WTC11 (cell line): ENCODE measurements around the gene COLEC12. TPM values are rescaled to one million over a fixed set of nuclear protein-coding genes. Genes with fewer than 3 reads are reported as not detected.
"Not testable (repeated sequence)": the region's sequence is repeated elsewhere in the genome, so short reads cannot be mapped to it uniquely, and the experiment has no call there.

Experiments used
- ATAC-seq: fragments of 200-7000 bp; cut with Tn5 transposase; 2 replicates; pipeline ENCODE4 v1.10.0; 2021; ENCODE audit warnings: mild to moderate bottlenecking, moderate library complexity
- CTCF ChIA-PET: fragments of 300-600 bp; sonication (Branson Sonifier 250); formaldehyde crosslinking; loops from one replicate; lab custom pipeline; 2021; ENCODE audit warnings: antibody characterized with exemption; lab: Charles Lee
- POLR2A ChIA-PET: fragments of 350-600 bp; sonication (Branson Sonifier 250); formaldehyde crosslinking; loops from one replicate; lab custom pipeline; 2021; ENCODE audit warnings: antibody characterized with exemption; lab: Charles Lee
- DNase-seq: peaks from one replicate; pipeline ENCODE4 v3.0.0; 2021; ENCODE audit warnings: low spot score
- H3K27ac Mint-ChIP-seq: 2 replicates; pipeline ENCODE4 v1.8.0; 2021; ENCODE audit warnings: mixed read lengths
- H3K27me3 Mint-ChIP-seq: 2 replicates; pipeline ENCODE4 v1.8.0; 2021; ENCODE audit warnings: low read depth, mild to moderate bottlenecking, moderate library complexity, mixed read lengths
- H3K36me3 Mint-ChIP-seq: 2 replicates; pipeline ENCODE4 v1.8.0; 2021; ENCODE audit warnings: mixed read lengths
- H3K4me1 Mint-ChIP-seq: 2 replicates; pipeline ENCODE4 v1.8.0; 2022; ENCODE audit warnings: mixed read lengths
- H3K4me3 Mint-ChIP-seq: 2 replicates; pipeline ENCODE4 v1.8.0; 2021; ENCODE audit warnings: mild to moderate bottlenecking, moderate library complexity, mixed read lengths
- H3K9me3 Mint-ChIP-seq: 2 replicates; pipeline ENCODE4 v1.8.0; 2021; ENCODE audit warnings: mixed read lengths
- ATF3 ChIP-seq: sonication (generic); formaldehyde crosslinking; conservative IDR thresholded peaks from 2 replicates; pipeline ENCODE4 v1.8.1; 2022; ENCODE audit warnings: mild to moderate bottlenecking, missing genetic modification reagents
- ATF6 ChIP-seq: sonication (generic); formaldehyde crosslinking; IDR thresholded peaks from 2 replicates; pipeline ENCODE4 v1.8.1; 2023; ENCODE audit warnings: mild to moderate bottlenecking, missing genetic modification reagents
- CDX4 ChIP-seq: fragments of 250-450 bp; sonication (Bioruptor Pico); IDR thresholded peaks from 2 replicates; pipeline ENCODE4 v1.9.0; 2021; ENCODE audit warnings: moderate library complexity, mild to moderate bottlenecking, inconsistent platforms, borderline replicate concordance
- GRHL2 ChIP-seq: fragments of 250-450 bp; sonication (Bioruptor Pico); IDR thresholded peaks from 2 replicates; pipeline ENCODE4 v1.8.0; 2022; ENCODE audit warnings: mild to moderate bottlenecking, moderate library complexity; ENCODE audit not compliant: insufficient replicate concordance, severe bottlenecking
- IRF2 ChIP-seq: sonication (generic); formaldehyde crosslinking; IDR thresholded peaks from 2 replicates; pipeline ENCODE4 v1.8.0; 2022; ENCODE audit warnings: low read depth, missing genetic modification reagents, borderline replicate concordance
- MLX ChIP-seq: sonication (generic); formaldehyde crosslinking; IDR thresholded peaks from 2 replicates; pipeline ENCODE4 v1.8.1; 2023; ENCODE audit warnings: mild to moderate bottlenecking, missing genetic modification reagents, moderate library complexity
- NR1H2 ChIP-seq: sonication (generic); formaldehyde crosslinking; IDR thresholded peaks from 2 replicates; pipeline ENCODE4 v1.9.0; 2021; ENCODE audit warnings: mild to moderate bottlenecking, moderate library complexity, missing genetic modification reagents
- NR3C1 ChIP-seq: sonication (generic); formaldehyde crosslinking; conservative IDR thresholded peaks from 2 replicates; pipeline ENCODE4 v1.8.1; 2023; ENCODE audit warnings: low read depth, mild to moderate bottlenecking, missing genetic modification reagents
- OVOL2 ChIP-seq: fragments of 250-450 bp; sonication (Bioruptor Pico); IDR thresholded peaks from 2 replicates; pipeline ENCODE4 v1.9.0; 2021; ENCODE audit warnings: mild to moderate bottlenecking, borderline replicate concordance
- RELA ChIP-seq: sonication (generic); formaldehyde crosslinking; IDR thresholded peaks from 2 replicates; pipeline ENCODE4 v1.8.1; 2022; ENCODE audit warnings: missing genetic modification reagents, mild to moderate bottlenecking, borderline replicate concordance
- TP53 ChIP-seq: sonication (generic); formaldehyde crosslinking; IDR thresholded peaks from 2 replicates; pipeline ENCODE4 v1.8.1; 2023; ENCODE audit warnings: mild to moderate bottlenecking, missing genetic modification reagents
- USF2 ChIP-seq: sonication (generic); formaldehyde crosslinking; IDR thresholded peaks from 2 replicates; pipeline ENCODE4 v1.8.1; 2023; ENCODE audit warnings: mild to moderate bottlenecking, missing genetic modification reagents, moderate library complexity
- ZNF425 ChIP-seq: fragments of 250-450 bp; sonication (Bioruptor Pico); conservative IDR thresholded peaks from 2 replicates; pipeline ENCODE4 v1.9.0; 2021; ENCODE audit warnings: mild to moderate bottlenecking
- ZNF671 ChIP-seq: fragments of 250-450 bp; sonication (Bioruptor Pico); IDR thresholded peaks from 2 replicates; pipeline ENCODE4 v1.8.0; 2021; ENCODE audit warnings: mild to moderate bottlenecking
- total RNA-seq: library from RNA; stranded (reverse); gene quantifications from 3 replicates; pipeline ENCODE4 v1.2.3, GENCODE V29; 2021

Gene COLEC12
- total RNA-seq, 1 experiment from 2014 or later = 0.48 TPM

GRCh38 chr18:312415-312814 lies 188.1 kb downstream of the COLEC12 start (continued):
- TF ChIP-seq MLX (CRISPR knock-in tag) = no peak

- Mint-ChIP-seq H3K9me3 (0 out of 2 replicates have a peak, but pooled peaks cover 5% of the 10 kb centered on the region), H3K36me3 (no peaks in the 10 kb centered on the region), H3K27me3 (no peaks in the 10 kb centered on the region), H3K27ac (no peak overlapping the region), H3K4me1 (peaks cover 35% of the 10 kb centered on the region), H3K4me3 (no peak overlapping the region)
- CTCF ChIA-PET = no interaction called here
- no peak for TF ChIP-seq USF2 (CRISPR knock-in tag)
- no peak for TF ChIP-seq ATF6 (CRISPR knock-in tag)
- no peak for TF ChIP-seq ZNF671
- TF ChIP-seq ATF3 (CRISPR knock-in tag) = no peak
- ATAC-seq = no peak
- POLR2A ChIA-PET = no interaction called here
- no peak for DNase-seq
Measured at GRCh38 chr18:310042-310441, 190.5 kb downstream of the COLEC12 start.

- H3K36me3 Mint-ChIP-seq, ATAC-seq, H3K4me3 Mint-ChIP-seq, CTCF ChIA-PET, DNase-seq, H3K27me3 Mint-ChIP-seq, POLR2A ChIA-PET, H3K9me3 Mint-ChIP-seq, H3K27ac Mint-ChIP-seq: not testable (repeated sequence)
- peaks cover 52% of the 10 kb centered on the region for H3K4me1 Mint-ChIP-seq
Measured at GRCh38 chr18:308086-308485, 192.4 kb downstream of the COLEC12 start.

GRCh38 chr18:306608-307255 lies 193.8 kb downstream of the COLEC12 start:
- Mint-ChIP-seq H3K27ac (no peak overlapping the region), H3K36me3 (no peaks in the 10 kb centered on the region), H3K9me3 (0 out of 2 replicates have a peak, but pooled peaks cover 5% of the 10 kb centered on the region), H3K4me1 (peaks cover 43% of the 10 kb centered on the region), H3K27me3 (no peaks in the 10 kb centered on the region), H3K4me3 (no peak overlapping the region)
- ChIA-PET POLR2A (no interaction called here), CTCF (interaction anchor here (0.7 kb wide), 1 partner anchor 25 kb away, joined by 3 read pairs; no protein-coding TSS in a partner anchor)
- ATAC-seq (no peak), DNase-seq (no peak)
- TF ChIP-seq CDX4 (CRISPR knock-in tag) (no peak), ZNF425 (CRISPR knock-in tag) (no peak), NR1H2 (CRISPR knock-in tag) (no peak), IRF2 (CRISPR knock-in tag) (no peak), GRHL2 (no peak), RELA (CRISPR knock-in tag) (no peak), OVOL2 (no peak), TP53 (CRISPR knock-in tag) (no peak), NR3C1 (CRISPR knock-in tag) (no peak)
